K562 (cell line): ENCODE data around the gene LMAN2. TPM values are rescaled to one million over a fixed set of nuclear protein-coding genes. Genes with fewer than 3 reads are reported as not detected.

Experiments
- BRD9 ChIP-seq: fragments of 450-650 bp; IDR thresholded peaks from 2 replicates; pipeline ENCODE4 v1.6.1; 2018; ENCODE audit warnings: low read depth; ENCODE audit not compliant: partially characterized antibody
- C11orf30 ChIP-seq: fragments of 450-650 bp; IDR thresholded peaks from 2 replicates; pipeline ENCODE4 v1.6.1; 2016; ENCODE audit warnings: low read depth, mild to moderate bottlenecking
- KLF16 ChIP-seq: IDR thresholded peaks from 2 replicates; pipeline ENCODE4 v1.6.1; 2016; ENCODE audit warnings: antibody characterized with exemption
- polyA plus RNA-seq, 8 experiments: library from polyadenylated mRNA; depleted of rRNA in 4 of 8; stranded (reverse) in 5 of 8; unstranded in 3 of 8; fragments of >200 nt; fragmentation: Nextera tagmentation in 2 of 8; fragmentation: Illumina TruSeq in 1 of 8; extraction: Ambion mirVana in 2 of 8; extraction: Trizol in 1 of 8; gene quantifications; 2 replicates each; pipeline versions ENCODE4 v1.2.1 to v1.2.3, GENCODE V29; 2011 to 2014; ENCODE audit warnings: inconsistent platforms in 1 of 8, missing spikeins in 1 of 8
- total RNA-seq, 7 experiments: library from RNA; depleted of rRNA in 6 of 7; stranded (reverse); fragments of >200 nt in 6 of 7; fragmentation: Illumina TruSeq in 2 of 7; extraction: Trizol in 2 of 7; gene quantifications; 2 replicates each; pipeline versions ENCODE4 v1.2.1 to v1.2.3, GENCODE V29; 2011 to 2021; ENCODE audit warnings: low replicate concordance in 1 of 7
- TF ChIP-seq, protein P1 (sequence below): fragments of 450-650 bp; IDR thresholded peaks from 2 replicates; pipeline ENCODE4 v1.6.1; 2017; ENCODE audit warnings: antibody characterized with exemption, mild to moderate bottlenecking
- TF ChIP-seq, protein P2 (sequence below): fragments of 250-450 bp; sonication (Bioruptor Pico); IDR thresholded peaks from 2 replicates; pipeline ENCODE4 v1.4.0; 2020; ENCODE audit warnings: mild to moderate bottlenecking

The LMAN2 gene
- total and polyA plus RNA-seq, 9 of the 15 experiments (the other 6 are each of a cell fraction or from before 2014, with no cell fraction given) = 2.7 to 254 (median 136) TPM

DNA sequence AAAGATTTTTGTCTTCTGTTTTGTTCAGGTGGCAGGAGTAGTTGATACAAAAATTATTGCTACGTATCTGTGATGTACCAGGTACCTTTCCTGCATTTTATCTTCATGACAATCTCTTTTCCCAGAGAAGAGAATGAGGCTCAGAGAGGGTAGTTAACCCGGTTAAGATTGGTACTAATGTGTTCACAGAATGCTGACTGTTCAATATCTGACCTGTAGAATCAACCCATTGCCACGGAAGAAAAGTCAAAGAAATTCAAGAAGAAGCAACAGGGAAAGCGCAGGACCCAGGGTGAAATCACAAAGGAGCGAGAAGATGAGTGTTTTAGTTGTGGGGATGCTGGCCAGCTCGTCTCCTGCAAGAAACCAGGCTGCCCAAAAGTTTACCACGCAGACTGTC, 59.7 kb downstream of the LMAN2 start (continued):
- TF ChIP-seq, protein P1, sequence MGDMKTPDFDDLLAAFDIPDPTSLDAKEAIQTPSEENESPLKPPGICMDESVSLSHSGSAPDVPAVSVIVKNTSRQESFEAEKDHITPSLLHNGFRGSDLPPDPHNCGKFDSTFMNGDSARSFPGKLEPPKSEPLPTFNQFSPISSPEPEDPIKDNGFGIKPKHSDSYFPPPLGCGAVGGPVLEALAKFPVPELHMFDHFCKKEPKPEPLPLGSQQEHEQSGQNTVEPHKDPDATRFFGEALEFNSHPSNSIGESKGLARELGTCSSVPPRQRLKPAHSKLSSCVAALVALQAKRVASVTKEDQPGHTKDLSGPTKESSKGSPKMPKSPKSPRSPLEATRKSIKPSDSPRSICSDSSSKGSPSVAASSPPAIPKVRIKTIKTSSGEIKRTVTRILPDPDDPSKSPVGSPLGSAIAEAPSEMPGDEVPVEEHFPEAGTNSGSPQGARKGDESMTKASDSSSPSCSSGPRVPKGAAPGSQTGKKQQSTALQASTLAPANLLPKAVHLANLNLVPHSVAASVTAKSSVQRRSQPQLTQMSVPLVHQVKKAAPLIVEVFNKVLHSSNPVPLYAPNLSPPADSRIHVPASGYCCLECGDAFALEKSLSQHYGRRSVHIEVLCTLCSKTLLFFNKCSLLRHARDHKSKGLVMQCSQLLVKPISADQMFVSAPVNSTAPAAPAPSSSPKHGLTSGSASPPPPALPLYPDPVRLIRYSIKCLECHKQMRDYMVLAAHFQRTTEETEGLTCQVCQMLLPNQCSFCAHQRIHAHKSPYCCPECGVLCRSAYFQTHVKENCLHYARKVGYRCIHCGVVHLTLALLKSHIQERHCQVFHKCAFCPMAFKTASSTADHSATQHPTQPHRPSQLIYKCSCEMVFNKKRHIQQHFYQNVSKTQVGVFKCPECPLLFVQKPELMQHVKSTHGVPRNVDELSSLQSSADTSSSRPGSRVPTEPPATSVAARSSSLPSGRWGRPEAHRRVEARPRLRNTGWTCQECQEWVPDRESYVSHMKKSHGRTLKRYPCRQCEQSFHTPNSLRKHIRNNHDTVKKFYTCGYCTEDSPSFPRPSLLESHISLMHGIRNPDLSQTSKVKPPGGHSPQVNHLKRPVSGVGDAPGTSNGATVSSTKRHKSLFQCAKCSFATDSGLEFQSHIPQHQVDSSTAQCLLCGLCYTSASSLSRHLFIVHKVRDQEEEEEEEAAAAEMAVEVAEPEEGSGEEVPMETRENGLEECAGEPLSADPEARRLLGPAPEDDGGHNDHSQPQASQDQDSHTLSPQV = no peak
- TF ChIP-seq KLF16 = no peak
- TF ChIP-seq BRD9 = no peak
- TF ChIP-seq C11orf30 = peak; percentile 38; the same call in 1 of the 2 replicates
- TF ChIP-seq, protein P2, sequence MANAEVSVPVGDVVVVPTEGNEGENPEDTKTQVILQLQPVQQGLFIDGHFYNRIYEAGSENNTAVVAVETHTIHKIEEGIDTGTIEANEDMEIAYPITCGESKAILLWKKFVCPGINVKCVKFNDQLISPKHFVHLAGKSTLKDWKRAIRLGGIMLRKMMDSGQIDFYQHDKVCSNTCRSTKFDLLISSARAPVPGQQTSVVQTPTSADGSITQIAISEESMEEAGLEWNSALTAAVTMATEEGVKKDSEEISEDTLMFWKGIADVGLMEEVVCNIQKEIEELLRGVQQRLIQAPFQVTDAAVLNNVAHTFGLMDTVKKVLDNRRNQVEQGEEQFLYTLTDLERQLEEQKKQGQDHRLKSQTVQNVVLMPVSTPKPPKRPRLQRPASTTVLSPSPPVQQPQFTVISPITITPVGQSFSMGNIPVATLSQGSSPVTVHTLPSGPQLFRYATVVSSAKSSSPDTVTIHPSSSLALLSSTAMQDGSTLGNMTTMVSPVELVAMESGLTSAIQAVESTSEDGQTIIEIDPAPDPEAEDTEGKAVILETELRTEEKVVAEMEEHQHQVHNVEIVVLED (CRISPR knock-in tag) = no peak
